Activated T-cell treated with anti-CD3 and anti-CD28 coated beads for 24 hours (primary cell): ENCODE results near the gene POF1B.

Source experiments
- DNase-seq: peaks from one replicate; pipeline ENCODE4 v3.0.0-alpha.2; 2020; ENCODE audit warnings: low read depth

POF1B gene

DNA sequence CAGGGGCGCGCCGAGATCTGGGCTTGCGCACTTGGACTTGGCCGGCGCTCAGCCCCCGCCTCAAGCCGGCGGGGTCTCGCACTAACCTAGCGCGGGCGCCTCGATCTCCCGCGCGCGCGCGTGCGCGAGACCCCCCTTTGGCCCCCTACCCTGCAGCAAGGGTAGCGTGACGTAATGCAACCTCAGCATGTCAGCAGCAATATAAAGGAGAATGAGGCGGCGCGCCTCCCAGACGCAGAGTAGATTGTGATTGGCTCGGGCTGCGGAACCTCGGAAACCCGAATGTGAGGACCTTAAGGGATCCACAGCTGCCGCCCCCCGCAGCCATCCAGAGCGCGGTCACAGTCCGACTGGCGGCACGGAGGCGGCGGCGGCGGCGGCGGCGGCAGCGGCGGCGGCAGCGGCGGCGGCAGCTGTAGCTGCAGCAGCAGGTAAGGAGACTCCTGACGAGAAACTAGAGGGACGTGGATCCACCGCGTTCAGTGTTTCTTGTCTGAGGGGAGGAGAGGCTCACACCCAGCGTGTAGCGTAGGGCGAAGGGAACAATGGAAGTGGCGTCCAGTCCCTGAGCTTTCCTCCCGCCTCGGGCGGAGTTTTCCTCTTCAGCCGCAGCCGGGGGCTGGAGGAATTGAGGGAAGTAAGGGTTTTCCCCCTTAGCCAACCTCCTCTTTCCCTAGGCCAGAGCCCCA is 135.6 kb downstream of the POF1B start, which contains the start of the genes SATL1 and ZNF711:
Gene SATL1, minus strand, starts transcription at position 19 of the 689 bp plus-strand sequence. CDS start 134,811 bp downstream, outside the sequence.
Gene ZNF711, plus strand, starts transcription at position 231 of the 689 bp plus-strand sequence. CDS start 3,582 bp downstream, outside the sequence.
- DNase-seq, result no peak

DNA sequence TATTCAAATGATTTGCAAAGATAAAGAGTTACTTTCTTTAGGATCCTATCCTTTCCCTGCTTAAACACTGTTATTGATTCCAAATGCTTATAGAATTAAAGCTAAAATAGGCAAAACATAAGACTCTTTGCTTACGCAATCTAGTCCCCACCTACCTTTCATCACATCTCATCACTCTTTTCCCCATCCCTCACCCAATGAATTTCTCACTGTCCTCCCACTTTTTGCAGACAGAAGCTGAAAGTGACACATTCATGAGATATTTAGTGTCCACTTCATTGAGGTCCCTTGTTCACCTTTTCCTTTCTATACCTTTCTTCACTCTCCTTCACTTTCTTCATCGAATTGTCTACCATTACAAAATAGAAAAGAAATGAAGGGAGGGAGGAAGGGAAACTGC is 136.3 kb downstream of the POF1B start:
- no peak for DNase-seq
